Rectal smooth muscle tissue (tissue), 1 donor: Measurements from ENCODE around the gene EXOG.

ENCODE experiments used
- H3K27ac ChIP-seq: one replicate; pipeline ENCODE4 v1.7.0; 2013; ENCODE audit warnings: low read depth, low read length, inconsistent platforms
- H3K27me3 ChIP-seq: one replicate; pipeline ENCODE4 v1.7.0; 2013; ENCODE audit warnings: low read length; ENCODE audit not compliant: control insufficient read depth, insufficient read depth
- H3K36me3 ChIP-seq: one replicate; pipeline ENCODE4 v1.7.0; 2013; ENCODE audit warnings: low read length; ENCODE audit not compliant: control insufficient read depth, insufficient read depth
- H3K4me1 ChIP-seq: one replicate; pipeline ENCODE4 v1.7.0; 2013; ENCODE audit warnings: low read length; ENCODE audit not compliant: control insufficient read depth, insufficient read depth
- H3K4me3 ChIP-seq: one replicate; pipeline ENCODE4 v1.7.0; 2013; ENCODE audit warnings: low read length
- H3K9ac ChIP-seq: one replicate; pipeline ENCODE4 v1.7.0; 2013; ENCODE audit warnings: low read length

Gene EXOG

GRCh38 chr3:38459499-38460048 is 36.6 kb upstream of the EXOG start:
- Histone ChIP-seq H3K36me3 (no peaks in the 10 kb centered on the region), H3K27ac (no peak overlapping the region), H3K4me1 (peaks cover 21% of the 10 kb centered on the region), H3K27me3 (no peaks in the 10 kb centered on the region), H3K9ac (no peak overlapping the region), H3K4me3 (no peak overlapping the region)

GRCh38 chr3:38460377-38461270 is 35.5 kb upstream of the EXOG start:
- Histone ChIP-seq H3K9ac (no peak overlapping the region), H3K27me3 (no peaks in the 10 kb centered on the region), H3K36me3 (no peaks in the 10 kb centered on the region), H3K27ac (no peak overlapping the region), H3K4me1 (peaks cover 21% of the 10 kb centered on the region), H3K4me3 (no peak overlapping the region)

GRCh38 chr3:38465588-38466154 is 30.5 kb upstream of the EXOG start:
- H3K4me1 ChIP-seq, result peaks cover 1% of the 10 kb centered on the region
- H3K4me3 ChIP-seq, result no peak overlapping the region
- no peaks in the 10 kb centered on the region for H3K36me3 ChIP-seq
- no peak overlapping the region for H3K27ac ChIP-seq
- no peaks in the 10 kb centered on the region for H3K27me3 ChIP-seq
- no peak overlapping the region for H3K9ac ChIP-seq

GRCh38 chr3:38468765-38469164 is 27.4 kb upstream of the EXOG start:
- H3K27ac ChIP-seq, result no peak overlapping the region
- H3K4me1 ChIP-seq, result no peaks in the 10 kb centered on the region
- no peaks in the 10 kb centered on the region for H3K27me3 ChIP-seq
- H3K4me3 ChIP-seq, result no peak overlapping the region
- H3K9ac ChIP-seq, result no peak overlapping the region
- H3K36me3 ChIP-seq, result no peaks in the 10 kb centered on the region

- Histone ChIP-seq H3K27ac (no peak overlapping the region), H3K36me3 (no peaks in the 10 kb centered on the region), H3K9ac (no peak overlapping the region), H3K4me1 (no peaks in the 10 kb centered on the region), H3K27me3 (no peaks in the 10 kb centered on the region), H3K4me3 (no peak overlapping the region)
Observed at GRCh38 chr3:38469852-38470251, 26.3 kb upstream of the EXOG start.

- H3K9ac ChIP-seq, result no peak overlapping the region
- no peak overlapping the region for H3K4me3 ChIP-seq
- no peaks in the 10 kb centered on the region for H3K36me3 ChIP-seq
- H3K27me3 ChIP-seq, result no peaks in the 10 kb centered on the region
- no peaks in the 10 kb centered on the region for H3K4me1 ChIP-seq
- H3K27ac ChIP-seq, result no peak overlapping the region
Observed at GRCh38 chr3:38471260-38471857, 24.8 kb upstream of the EXOG start.

GRCh38 chr3:38472342-38472741 is 23.8 kb upstream of the EXOG start:
- H3K4me3 ChIP-seq, result no peak overlapping the region
- H3K27me3 ChIP-seq, result no peaks in the 10 kb centered on the region
- no peak overlapping the region for H3K9ac ChIP-seq
- H3K36me3 ChIP-seq, result no peaks in the 10 kb centered on the region
- H3K27ac ChIP-seq, result no peak overlapping the region
- no peaks in the 10 kb centered on the region for H3K4me1 ChIP-seq

- H3K27me3 ChIP-seq, result no peaks in the 10 kb centered on the region
- H3K4me1 ChIP-seq, result no peaks in the 10 kb centered on the region
- H3K27ac ChIP-seq, result no peak overlapping the region
- no peaks in the 10 kb centered on the region for H3K36me3 ChIP-seq
- no peak overlapping the region for H3K4me3 ChIP-seq
- H3K9ac ChIP-seq, result no peak overlapping the region
Observed at GRCh38 chr3:38473229-38473628, 22.9 kb upstream of the EXOG start.

GRCh38 chr3:38474928-38475605 is 21.1 kb upstream of the EXOG start:
- no peaks in the 10 kb centered on the region for H3K36me3 ChIP-seq
- no peak overlapping the region for H3K27ac ChIP-seq
- H3K9ac ChIP-seq, result no peak overlapping the region
- no peak overlapping the region for H3K4me3 ChIP-seq
- H3K27me3 ChIP-seq, result no peaks in the 10 kb centered on the region
- H3K4me1 ChIP-seq, result no peaks in the 10 kb centered on the region

- H3K4me1 ChIP-seq, result no peaks in the 10 kb centered on the region
- no peak overlapping the region for H3K9ac ChIP-seq
Observed at GRCh38 chr3:38475716-38476115, 20.4 kb upstream of the EXOG start.

GRCh38 chr3:38476157-38476756 is 19.9 kb upstream of the EXOG start:
- Histone ChIP-seq H3K4me1 (no peaks in the 10 kb centered on the region), H3K36me3 (peaks cover 4% of the 10 kb centered on the region), H3K9ac (no peak overlapping the region), H3K27ac (no peak overlapping the region), H3K4me3 (no peak overlapping the region), H3K27me3 (no peaks in the 10 kb centered on the region)

More at GRCh38 chr3:38475716-38476115, 20.4 kb upstream of the EXOG start:
- H3K27ac ChIP-seq, result no peak overlapping the region
- H3K36me3 ChIP-seq, result no peaks in the 10 kb centered on the region
- H3K4me3 ChIP-seq, result no peak overlapping the region
- no peaks in the 10 kb centered on the region for H3K27me3 ChIP-seq
